K562 (cell line): ENCODE measurements around the gene PIF1. TPM values are rescaled to one million over a fixed set of nuclear protein-coding genes. Genes with fewer than 3 reads are reported as not detected.

Experiments used
- ATAC-seq: fragments of 200-7000 bp; cut with Tn5 transposase; 3 replicates; pipeline ENCODE4 v1.9.1; 2020; ENCODE audit warnings: moderate library complexity
- BruUV-seq: library from RNA; stranded (reverse); fragments of 400-500 nt; replicated peaks from 2 replicates; lab custom pipeline; 2021; lab: Mats Ljungman, UMichigan
- CTCF ChIA-PET: fragments of 300-600 bp; formaldehyde crosslinking; extraction: SDS; loops from one replicate; lab custom pipeline; 2021; ENCODE audit warnings: low intra/inter-chr PET ratio; lab: Yijun Ruan, JAX
- POLR2A ChIA-PET: fragments of 300-600, 350-650 bp; sonication (Branson Sonifier 250); formaldehyde crosslinking; extraction: SDS; loops from one replicate; lab custom pipeline; 2021; ENCODE audit warnings: antibody characterized with exemption, inconsistent platforms; lab: Yijun Ruan, JAX
- DNase-seq, 4 experiments: peaks; one replicate each; pipeline versions ENCODE4 v3.0.0 to v3.0.0-alpha.2; 2011 to 2018; ENCODE audit warnings: low spot score in 3 of 4, mixed read lengths in 3 of 4; ENCODE audit errors: extremely low read depth in 1 of 4
- FAIRE-seq: peaks from 2 replicates; lab custom pipeline; 2011; peaks lifted over from hg19 to GRCh38; lab: Jason Lieb, UNC
- H2AFZ ChIP-seq: 2 replicates; pipeline ENCODE4 v1.6.0; 2011; ENCODE audit warnings: low read depth, low read length, control low read depth, inconsistent platforms
- H3K27ac ChIP-seq: fragments of 200-600 bp; 3 replicates; pipeline ENCODE4 v1.8.0; 2011; ENCODE audit warnings: low read depth, mild to moderate bottlenecking, control low read depth, inconsistent platforms, low read length, moderate library complexity, mixed read lengths; ENCODE audit errors: extremely low read depth
- H3K27me3 ChIP-seq, 2 experiments: fragments of 300-600 bp in 1 of 2; 2 replicates in 1 of 2; 3 replicates in 1 of 2; pipeline versions ENCODE4 v1.6.0 to v1.8.0; 2011; ENCODE audit warnings: inconsistent platforms in 2 of 2, low read length in 2 of 2, mild to moderate bottlenecking in 1 of 2, mixed read lengths in 1 of 2, moderate library complexity in 1 of 2; ENCODE audit not compliant: control insufficient read depth in 2 of 2, insufficient read depth in 2 of 2
- H3K36me3 ChIP-seq: fragments of 300-600 bp; 3 replicates; pipeline ENCODE4 v1.8.0; 2011; ENCODE audit warnings: mild to moderate bottlenecking, low read length, inconsistent platforms; ENCODE audit not compliant: control insufficient read depth, insufficient read depth
- H3K4me1 ChIP-seq, 2 experiments: fragments of 200-600 bp in 1 of 2; replicated peaks in 1 of 2; 2 replicates in 1 of 2; 3 replicates in 1 of 2; pipeline versions ENCODE4 v1.5.1 to v1.8.0; 2011; ENCODE audit warnings: inconsistent platforms in 2 of 2, low read length in 2 of 2, mild to moderate bottlenecking in 1 of 2, mixed read lengths in 1 of 2, moderate library complexity in 1 of 2; ENCODE audit not compliant: control insufficient read depth in 2 of 2, insufficient read depth in 2 of 2
- H3K4me2 ChIP-seq: 2 replicates; pipeline ENCODE4 v1.6.1; 2011; ENCODE audit warnings: low read length, control low read depth, inconsistent platforms, mixed read lengths; ENCODE audit not compliant: insufficient read depth
- H3K4me3 ChIP-seq: fragments of 200-600 bp; sonication (generic), shearing (Covaris generic); 2 replicates; pipeline ENCODE4 v1.5.1; 2016; ENCODE audit warnings: control low read depth, inconsistent platforms
- H3K79me2 ChIP-seq: fragments of 200-600 bp; 3 replicates; pipeline ENCODE4 v1.8.0; 2011; ENCODE audit warnings: low read length, inconsistent platforms; ENCODE audit not compliant: control insufficient read depth, insufficient read depth
- H3K9ac ChIP-seq, 2 experiments: 2 replicates each; pipeline versions ENCODE4 v1.6.0 to v1.6.1; 2011; ENCODE audit warnings: low read depth in 2 of 2, low read length in 2 of 2, control low read depth in 1 of 2, inconsistent platforms in 1 of 2, mild to moderate bottlenecking in 1 of 2, mixed read lengths in 1 of 2; ENCODE audit not compliant: insufficient read depth in 1 of 2
- H3K9me1 ChIP-seq: one replicate; pipeline ENCODE4 v1.6.0; 2011; ENCODE audit warnings: inconsistent platforms, mild to moderate bottlenecking, low read length, moderate library complexity; ENCODE audit not compliant: control insufficient read depth, insufficient read depth
- H3K9me3 ChIP-seq: replicated peaks from 2 replicates; pipeline ENCODE4 v1.5.1; 2011; ENCODE audit warnings: low read depth, low read length, inconsistent platforms; ENCODE audit not compliant: control insufficient read depth, insufficient read depth
- H4K20me1 ChIP-seq: replicated peaks from 2 replicates; pipeline ENCODE4 v1.6.1; 2011; ENCODE audit warnings: low read length, inconsistent platforms, mixed read lengths; ENCODE audit not compliant: control insufficient read depth, insufficient read depth
- CBX2 ChIP-seq: fragments of 200-600 bp; sonication (generic); IDR thresholded peaks from one replicate; pipeline ENCODE4 v1.6.1; 2012; ENCODE audit warnings: mild to moderate bottlenecking, low read length, inconsistent platforms; ENCODE audit not compliant: insufficient read depth, poor library complexity, severe bottlenecking
- FOXA1 ChIP-seq: fragments of 450-650 bp; IDR thresholded peaks from 2 replicates; pipeline ENCODE4 v1.6.1; 2016; ENCODE audit warnings: mild to moderate bottlenecking, borderline replicate concordance
- HDAC8 ChIP-seq: fragments of 450-650 bp; IDR thresholded peaks from 2 replicates; pipeline ENCODE4 v1.6.1; 2016; ENCODE audit warnings: mild to moderate bottlenecking, missing genetic modification characterization, moderate library complexity, missing compliant biosample characterization
- NELFE ChIP-seq: IDR thresholded peaks from 2 replicates; pipeline ENCODE4 v1.6.1; 2011; ENCODE audit warnings: mild to moderate bottlenecking; ENCODE audit not compliant: insufficient read depth, insufficient read length
- TCF7L2 ChIP-seq: fragments of 150-350 bp; IDR thresholded peaks from 2 replicates; pipeline ENCODE4 v1.6.1; 2016; ENCODE audit warnings: low read depth, mild to moderate bottlenecking, low read length, moderate library complexity
- ZNF655 ChIP-seq: fragments of 250-450 bp; sonication (Bioruptor Pico); IDR thresholded peaks from 2 replicates; pipeline ENCODE4 v1.5.0; 2021
- WGBS: fragments of 100-300 bp; shearing (Covaris generic); methylation state at CpG from one replicate; pipeline ENCODE4 v1.1.6; 2016; ENCODE audit warnings: low coverage, mixed read lengths; ENCODE audit not compliant: insufficient coverage; ENCODE audit errors: missing lambda C conversion rate; 5-methylcytosine and 5-hydroxymethylcytosine counted together
- in situ Hi-C: fragments of 300-500 bp; cut with MboI; formaldehyde crosslinking; loops from 4 replicates; pipeline ENCODE4 v1.15.0; 2018; ENCODE audit warnings: inconsistent platforms, mixed read lengths
- intact Hi-C: fragments of 100-400 bp; cut with micrococcal nuclease; formaldehyde crosslinking; loops from 2 replicates; pipeline ENCODE4 v1.14.2; 2022
- polyA plus RNA-seq, 8 experiments: library from polyadenylated mRNA; depleted of rRNA in 4 of 8; stranded (reverse) in 5 of 8; unstranded in 3 of 8; fragments of >200 nt; fragmentation: Nextera tagmentation in 2 of 8; fragmentation: Illumina TruSeq in 1 of 8; extraction: Ambion mirVana in 2 of 8; extraction: Trizol in 1 of 8; gene quantifications; 2 replicates each; pipeline versions ENCODE4 v1.2.1 to v1.2.3, GENCODE V29; 2011 to 2014; ENCODE audit warnings: inconsistent platforms in 1 of 8, missing spikeins in 1 of 8
- total RNA-seq, 7 experiments: library from RNA; depleted of rRNA in 6 of 7; stranded (reverse); fragments of >200 nt in 6 of 7; fragmentation: Illumina TruSeq in 2 of 7; extraction: Trizol in 2 of 7; gene quantifications; 2 replicates each; pipeline versions ENCODE4 v1.2.1 to v1.2.3, GENCODE V29; 2011 to 2021; ENCODE audit warnings: low replicate concordance in 1 of 7

PIF1 gene
- total and polyA plus RNA-seq, 9 of the 15 experiments (the other 6 are each of a cell fraction or from before 2014, with no cell fraction given): 1.1 to 37.9 (median 11.5) TPM

GRCh38 chr15:64858021-64858575 lies 32.7 kb upstream of the PIF1 start:
- DNase-seq (no peak), ATAC-seq (no peak), FAIRE-seq (no peak)
- no peaks in the 10 kb centered on the region for H3K27me3 ChIP-seq
- CTCF ChIA-PET: no interaction called here
- H2AFZ ChIP-seq: no peak overlapping the region
- WGBS: 70% methylated on average over 5 of the region's 6 CpGs
- POLR2A ChIA-PET: interaction anchor here (0.6 to 1.6 kb wide), 4 partner anchors 10 to 140 kb away, joined by 3 to 7 read pairs (median 3); no protein-coding TSS in a partner anchor
- H3K4me3 ChIP-seq: no peak overlapping the region
- no TSS peak for BruUV-seq
- intact Hi-C loops (no loop called here), in situ Hi-C loops (no loop called here)
- peaks cover 52% of the 10 kb centered on the region; the same call in 2 of the 3 replicates for H3K36me3 ChIP-seq
- peaks cover 0 to 9% of the 10 kb centered on the region in 2 experiments; a peak in 2 of 5 replicates for H3K4me1 ChIP-seq
- H3K9me3 ChIP-seq: no peaks in the 10 kb centered on the region
- H3K27ac ChIP-seq: no peak overlapping the region
- H3K4me2 ChIP-seq: no peak overlapping the region
- H3K9ac ChIP-seq: no peak overlapping the region
- no peaks in the 10 kb centered on the region for H3K9me1 ChIP-seq
- TF ChIP-seq ZNF655 (no peak), HDAC8 (no peak), FOXA1 (no peak), CBX2 (no peak), NELFE (no peak), TCF7L2 (no peak)
- no peaks in the 10 kb centered on the region for H3K79me2 ChIP-seq
- H4K20me1 ChIP-seq: peaks cover 5% of the 10 kb centered on the region; the same call in 1 of the 2 replicates
